Suprapubic skin (tissue), 3 donors: ENCODE data around the gene DDC.

Source experiments
- POLR2A ChIP-seq, 2 donors: fragments of 450-650 bp; IDR thresholded peaks; one replicate each; pipeline ENCODE4 v1.6.1; 2017; ENCODE audit warnings: antibody characterized with exemption in 2 of 2, mild to moderate bottlenecking in 2 of 2, moderate library complexity in 2 of 2
- TF ChIP-seq, protein P1 (sequence below), 2 donors: fragments of 200-600 bp in 1 of 2; fragments of 450-650 bp in 1 of 2; sonication (generic) in 1 of 2; IDR thresholded peaks; one replicate each; pipeline ENCODE4 v1.5.1; 2016 to 2019; ENCODE audit warnings: antibody characterized with exemption in 2 of 2, mild to moderate bottlenecking in 1 of 2, moderate library complexity in 1 of 2

DNA sequence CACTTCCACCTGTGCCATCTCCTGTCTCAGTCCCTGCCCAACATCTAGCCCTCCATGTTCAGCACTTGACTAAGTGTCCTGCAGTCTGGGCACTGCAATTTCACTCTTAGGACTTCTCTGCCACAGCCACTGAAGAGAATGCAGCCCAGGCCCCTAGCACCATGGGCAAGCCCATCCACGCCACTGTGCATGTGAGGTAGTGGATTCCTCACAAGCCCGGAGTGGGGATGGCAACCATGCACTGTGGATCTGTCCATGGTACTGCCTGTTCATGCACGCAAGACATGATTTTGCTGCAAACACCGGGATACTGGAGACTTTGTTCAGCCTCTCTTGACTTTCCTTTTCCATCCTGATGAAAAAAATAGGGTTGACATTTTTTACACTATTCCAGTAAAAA, 12.3 kb downstream of the DDC start:
- TF ChIP-seq POLR2A (IDR thresholded peaks at IDR 0.05) = no peak
- TF ChIP-seq, protein P1, sequence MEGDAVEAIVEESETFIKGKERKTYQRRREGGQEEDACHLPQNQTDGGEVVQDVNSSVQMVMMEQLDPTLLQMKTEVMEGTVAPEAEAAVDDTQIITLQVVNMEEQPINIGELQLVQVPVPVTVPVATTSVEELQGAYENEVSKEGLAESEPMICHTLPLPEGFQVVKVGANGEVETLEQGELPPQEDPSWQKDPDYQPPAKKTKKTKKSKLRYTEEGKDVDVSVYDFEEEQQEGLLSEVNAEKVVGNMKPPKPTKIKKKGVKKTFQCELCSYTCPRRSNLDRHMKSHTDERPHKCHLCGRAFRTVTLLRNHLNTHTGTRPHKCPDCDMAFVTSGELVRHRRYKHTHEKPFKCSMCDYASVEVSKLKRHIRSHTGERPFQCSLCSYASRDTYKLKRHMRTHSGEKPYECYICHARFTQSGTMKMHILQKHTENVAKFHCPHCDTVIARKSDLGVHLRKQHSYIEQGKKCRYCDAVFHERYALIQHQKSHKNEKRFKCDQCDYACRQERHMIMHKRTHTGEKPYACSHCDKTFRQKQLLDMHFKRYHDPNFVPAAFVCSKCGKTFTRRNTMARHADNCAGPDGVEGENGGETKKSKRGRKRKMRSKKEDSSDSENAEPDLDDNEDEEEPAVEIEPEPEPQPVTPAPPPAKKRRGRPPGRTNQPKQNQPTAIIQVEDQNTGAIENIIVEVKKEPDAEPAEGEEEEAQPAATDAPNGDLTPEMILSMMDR (IDR thresholded peaks at IDR 0.05) = no peak
